GM19240 (cell line): ENCODE results near the gene RAB31.
"Not testable (repeated sequence)": the region's sequence is repeated elsewhere in the genome, so short reads cannot be mapped to it uniquely, and the experiment has no call there.

Experiments
- DNase-seq: peaks from one replicate; pipeline ENCODE4 v3.0.0; 2011; ENCODE audit warnings: low spot score; ENCODE audit not compliant: insufficient read length

The RAB31 gene

DNA sequence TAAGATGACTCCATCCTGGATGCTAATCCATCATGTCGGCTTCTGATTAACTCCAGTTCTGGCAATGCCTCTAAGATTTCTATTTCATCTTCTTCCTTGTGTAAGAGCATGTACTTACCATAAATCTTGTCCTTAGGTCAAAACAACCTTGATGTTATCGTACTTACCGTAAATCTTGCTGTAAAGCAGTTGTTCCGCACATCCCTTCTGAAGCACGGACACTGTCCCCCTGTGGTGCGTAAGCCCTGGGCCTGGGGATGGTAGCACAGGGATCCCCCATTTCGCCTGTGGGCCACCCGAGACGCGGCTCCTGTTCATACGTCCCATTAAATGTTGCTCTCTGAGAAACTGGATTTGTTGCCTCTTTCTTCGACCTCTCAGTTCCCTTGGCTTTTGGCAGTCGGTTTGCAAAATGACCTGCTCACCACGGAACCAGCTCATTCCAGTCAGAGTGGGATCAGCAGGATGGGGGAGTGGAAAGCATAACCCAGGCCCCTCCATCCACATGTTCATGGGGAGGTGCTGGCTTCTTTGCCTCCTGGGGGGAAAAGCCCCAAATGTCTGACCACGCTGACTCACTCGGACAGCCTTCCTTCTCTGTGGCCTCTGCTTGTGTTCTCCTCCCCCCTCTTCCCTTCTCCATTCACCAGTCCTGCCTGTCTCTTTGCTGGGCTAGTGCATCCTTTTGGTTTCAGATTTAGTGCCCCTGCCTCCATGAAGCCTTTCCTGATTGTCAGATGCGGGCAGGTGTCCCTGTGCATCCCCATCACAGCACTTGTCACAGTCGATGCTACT, 49.9 kb downstream of the RAB31 start:
- DNase-seq = no peak

DNA sequence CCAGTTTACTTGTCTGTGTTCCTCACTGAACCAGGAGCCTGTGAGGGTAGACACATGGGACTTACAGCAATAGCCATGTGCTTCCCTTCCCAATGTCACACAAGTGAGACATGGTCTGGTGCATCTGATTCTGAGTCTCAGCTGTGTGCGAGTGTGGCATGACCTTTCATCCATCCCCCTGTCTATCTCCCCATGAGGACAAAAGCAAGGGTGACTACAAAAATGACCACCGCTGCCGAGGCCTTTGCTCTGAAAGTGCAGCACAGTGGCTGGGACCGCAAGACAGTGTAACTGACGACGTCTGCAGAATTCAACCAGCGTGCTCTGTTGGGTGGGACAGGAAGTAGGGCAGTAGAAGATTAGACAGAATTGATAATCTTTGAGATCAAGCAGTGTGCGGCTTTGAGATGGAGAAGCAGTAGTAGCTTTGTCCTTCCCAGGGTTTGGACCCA, 50.5 kb downstream of the RAB31 start:
- DNase-seq = no peak

DNA sequence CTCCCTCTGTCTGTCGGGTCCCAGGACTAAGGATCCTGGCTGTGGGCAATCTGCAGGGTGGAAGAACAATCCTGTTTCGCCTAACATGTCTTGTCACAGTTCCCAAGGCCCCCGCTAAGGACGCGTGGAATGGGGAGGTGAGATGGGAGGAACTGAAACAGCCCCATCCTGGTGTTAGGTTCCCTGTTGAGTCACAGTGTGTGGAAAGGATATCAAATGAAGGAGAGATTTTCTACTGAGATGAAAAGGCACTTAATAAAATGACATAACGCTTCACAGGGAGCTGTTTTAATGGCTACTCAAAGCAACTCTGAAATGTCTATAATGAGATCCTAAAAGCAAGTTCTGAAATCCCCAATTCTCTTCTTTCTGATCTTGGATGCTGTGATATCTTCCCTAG, 52.5 kb downstream of the RAB31 start:
- no peak for DNase-seq

DNA sequence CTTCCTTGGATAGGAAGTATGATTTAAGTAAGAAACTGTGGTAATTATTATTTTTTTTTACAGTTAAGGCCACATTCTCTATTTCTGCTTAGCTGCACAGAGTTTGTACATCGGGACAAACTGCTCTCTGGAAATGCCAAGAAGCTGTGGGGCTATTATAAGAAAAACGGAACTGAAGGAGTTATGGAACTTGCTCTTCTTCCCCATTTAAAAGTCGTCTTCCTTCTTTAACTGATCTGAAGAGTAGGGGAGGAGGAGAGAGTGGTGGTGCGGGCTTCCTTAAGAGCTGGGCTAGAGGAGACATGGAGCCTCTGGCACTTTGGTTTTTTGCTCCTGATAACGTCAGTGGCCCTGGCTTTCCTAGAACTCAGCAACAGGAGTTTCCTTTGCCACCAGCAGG, 54.4 kb downstream of the RAB31 start:
- no peak for DNase-seq

DNA sequence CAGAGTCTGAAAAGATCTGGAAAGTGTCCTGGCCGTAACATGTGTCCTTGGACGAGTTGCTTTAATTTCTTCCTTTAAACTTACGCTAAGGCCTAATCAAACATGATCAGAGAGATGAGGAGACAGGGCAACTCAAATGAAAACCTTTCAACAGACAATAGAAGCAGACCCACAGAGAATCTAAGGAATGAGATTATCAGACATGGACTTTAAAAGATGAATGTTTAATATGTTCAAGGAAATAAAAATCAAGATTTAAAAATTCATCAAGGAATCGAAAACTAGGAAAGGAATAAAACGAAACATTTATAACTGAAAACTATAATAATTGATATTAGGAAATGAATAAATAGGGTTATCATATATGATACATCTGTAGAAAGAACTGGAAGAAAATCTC, 55.1 kb downstream of the RAB31 start:
- no peak for DNase-seq

DNA sequence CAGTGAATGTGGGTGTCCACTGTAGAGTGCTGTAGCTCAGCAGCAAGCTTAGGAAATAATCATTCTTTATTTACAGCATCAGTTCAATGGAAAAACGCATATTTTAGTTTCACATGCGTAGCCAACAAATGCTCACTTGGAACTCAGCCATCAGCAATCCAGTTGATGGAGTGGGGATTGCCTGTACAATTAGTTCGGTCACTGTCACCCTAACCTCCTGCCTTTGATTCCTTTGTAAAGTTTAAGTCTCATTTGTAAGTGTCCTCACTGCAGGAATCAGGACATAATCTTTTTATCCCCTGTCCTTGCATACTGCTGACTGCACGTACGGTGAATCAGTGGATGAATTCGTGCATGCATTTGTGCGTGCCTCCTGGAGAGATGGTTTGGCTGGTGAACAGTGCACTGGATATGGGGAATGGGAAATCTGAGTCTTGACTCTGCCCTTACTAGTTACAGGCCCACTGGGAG, 55.9 kb downstream of the RAB31 start:
- no peak for DNase-seq

DNA sequence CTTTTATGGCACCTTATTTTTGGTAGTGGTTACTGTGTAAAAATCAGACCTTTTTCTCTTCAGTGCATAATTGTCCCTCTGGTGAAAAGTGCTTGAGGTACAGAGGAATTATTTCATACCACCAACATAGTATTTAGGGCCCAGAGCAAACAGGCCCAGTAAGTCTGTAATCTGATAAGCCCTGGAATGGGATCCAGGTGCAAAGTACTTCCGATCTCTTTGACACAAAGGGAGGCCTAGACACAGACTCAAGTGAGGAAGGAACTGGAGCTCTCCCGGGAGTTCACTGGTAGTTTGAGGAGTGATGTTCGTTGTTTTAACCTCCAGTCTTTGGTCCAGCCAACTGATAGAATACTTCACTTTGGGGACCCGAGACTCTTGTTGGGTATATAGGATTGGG, 57.4 kb downstream of the RAB31 start:
- DNase-seq = no peak

DNA sequence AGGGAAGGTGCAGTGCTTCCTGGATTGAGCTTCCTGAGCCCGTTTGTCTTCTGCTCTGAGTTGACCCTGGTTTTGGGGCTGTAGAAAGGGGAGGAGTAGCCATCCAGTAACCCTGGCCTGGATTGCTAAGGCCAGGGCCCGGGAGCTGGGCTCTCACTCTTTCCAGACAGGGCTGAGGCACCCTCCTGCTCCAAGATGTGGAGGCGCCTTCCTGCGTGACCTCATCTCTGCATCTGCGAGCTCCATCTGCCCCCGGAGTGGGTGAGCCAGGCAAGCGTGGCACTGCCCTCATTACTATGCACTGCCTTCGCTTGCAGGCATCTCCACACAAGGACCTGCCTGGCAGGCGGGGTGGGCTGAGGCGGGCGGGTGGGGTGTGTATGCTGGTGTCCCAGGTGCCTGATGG, 58.0 kb downstream of the RAB31 start:
- DNase-seq = no peak

DNA sequence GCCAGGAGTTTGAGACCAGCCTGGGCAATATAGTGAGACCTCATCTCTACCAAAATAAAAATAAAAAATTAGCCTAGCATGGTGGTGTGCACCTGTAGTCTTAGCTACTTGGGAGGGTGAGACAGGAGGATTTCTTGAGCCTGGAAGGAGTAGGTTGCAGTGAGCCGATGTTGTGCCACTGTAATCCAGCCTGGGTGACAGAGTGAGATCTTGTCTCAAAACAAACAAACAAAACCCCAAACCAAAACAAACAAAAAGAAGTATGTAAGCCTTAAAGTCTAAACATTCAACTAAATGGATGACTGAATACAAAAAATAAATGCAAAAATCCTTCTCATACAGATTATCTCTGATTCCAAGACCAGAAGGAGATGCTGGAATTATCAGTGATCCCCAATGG, 58.6 kb downstream of the RAB31 start:
- DNase-seq = no peak

DNA sequence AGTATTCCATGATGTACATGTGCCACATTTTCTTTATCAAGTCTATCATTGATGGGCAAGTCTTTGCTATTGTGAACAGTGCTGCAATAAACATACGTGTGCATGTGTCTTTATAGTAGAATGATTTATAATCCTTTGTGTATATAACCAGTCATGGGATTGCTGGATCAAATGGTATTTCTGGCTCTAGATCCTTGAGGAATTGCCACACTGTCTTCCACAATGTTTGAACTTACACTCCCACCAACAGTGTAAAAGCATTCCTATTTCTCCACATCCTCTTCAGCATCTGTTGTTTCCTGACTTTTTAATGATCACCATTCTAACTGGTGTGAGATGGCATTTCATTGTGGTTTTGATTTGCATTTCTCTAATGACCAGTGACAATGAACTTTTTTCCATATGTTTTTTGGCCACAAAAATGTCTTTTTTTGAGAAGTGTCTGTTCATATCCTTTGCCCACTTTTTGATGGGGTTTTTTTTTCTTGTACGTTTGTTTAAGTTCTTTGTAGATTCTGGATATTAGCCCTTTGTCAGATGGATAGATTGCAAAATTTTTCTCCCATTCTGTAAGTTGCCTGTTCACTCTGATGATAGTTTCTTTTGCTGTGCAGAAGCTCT, 60.1 kb downstream of the RAB31 start:
- not testable (repeated sequence) for DNase-seq

DNA sequence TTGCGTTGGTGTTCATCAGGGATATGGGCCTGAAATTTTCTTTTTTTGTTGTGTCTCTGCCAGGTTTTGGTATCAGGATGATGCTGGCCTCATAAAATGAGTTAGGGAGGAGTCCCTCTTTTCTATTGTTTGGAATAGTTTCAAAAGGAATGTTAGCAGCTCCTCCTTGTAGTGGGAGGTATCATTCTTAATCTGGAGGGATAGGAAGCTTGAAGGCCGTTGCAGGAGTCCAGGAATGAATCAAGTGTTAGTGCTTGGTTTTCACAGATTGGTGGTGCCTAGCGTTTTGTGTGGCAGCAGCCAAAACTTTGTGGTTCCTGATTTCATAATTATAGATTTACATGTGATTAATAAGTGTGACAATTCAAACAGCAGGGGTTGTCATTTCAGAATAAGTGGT, 62.0 kb downstream of the RAB31 start:
- not testable (repeated sequence) for DNase-seq

DNA sequence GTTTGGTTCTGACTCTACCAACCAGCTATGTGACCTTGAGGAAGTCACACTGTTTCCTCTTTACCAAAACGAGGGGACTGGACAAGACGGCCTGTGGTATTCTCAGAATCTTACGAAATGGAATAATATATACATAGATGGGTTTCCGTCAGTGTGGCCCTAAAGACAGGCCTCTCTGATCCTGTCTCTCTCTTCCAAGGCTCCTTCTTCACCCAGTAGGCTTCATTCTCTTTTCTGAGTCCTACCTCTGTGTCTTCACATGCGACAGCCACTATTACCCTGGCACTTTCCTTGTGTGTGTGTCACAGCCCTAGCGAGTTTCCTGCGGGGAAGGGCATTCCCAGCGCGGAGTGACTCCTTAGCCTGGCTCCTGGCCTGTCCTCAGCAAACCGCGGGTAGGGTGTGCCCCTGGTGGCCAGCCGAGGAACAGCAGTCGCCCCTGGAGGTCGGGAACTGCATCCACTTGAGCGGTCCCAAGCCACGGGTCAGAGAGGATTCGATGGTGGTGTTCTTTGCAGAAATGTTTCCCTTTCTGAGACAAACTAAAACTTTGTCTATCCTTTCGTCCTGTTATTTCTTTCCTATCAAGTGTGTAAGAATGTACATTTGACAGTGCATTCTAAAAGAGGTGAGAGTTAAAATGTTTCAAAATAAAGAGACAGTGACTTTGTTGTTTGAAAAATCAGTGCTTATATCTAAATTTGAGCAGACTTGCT, 63.3 kb downstream of the RAB31 start:
- DNase-seq = peak; percentile 24

DNA sequence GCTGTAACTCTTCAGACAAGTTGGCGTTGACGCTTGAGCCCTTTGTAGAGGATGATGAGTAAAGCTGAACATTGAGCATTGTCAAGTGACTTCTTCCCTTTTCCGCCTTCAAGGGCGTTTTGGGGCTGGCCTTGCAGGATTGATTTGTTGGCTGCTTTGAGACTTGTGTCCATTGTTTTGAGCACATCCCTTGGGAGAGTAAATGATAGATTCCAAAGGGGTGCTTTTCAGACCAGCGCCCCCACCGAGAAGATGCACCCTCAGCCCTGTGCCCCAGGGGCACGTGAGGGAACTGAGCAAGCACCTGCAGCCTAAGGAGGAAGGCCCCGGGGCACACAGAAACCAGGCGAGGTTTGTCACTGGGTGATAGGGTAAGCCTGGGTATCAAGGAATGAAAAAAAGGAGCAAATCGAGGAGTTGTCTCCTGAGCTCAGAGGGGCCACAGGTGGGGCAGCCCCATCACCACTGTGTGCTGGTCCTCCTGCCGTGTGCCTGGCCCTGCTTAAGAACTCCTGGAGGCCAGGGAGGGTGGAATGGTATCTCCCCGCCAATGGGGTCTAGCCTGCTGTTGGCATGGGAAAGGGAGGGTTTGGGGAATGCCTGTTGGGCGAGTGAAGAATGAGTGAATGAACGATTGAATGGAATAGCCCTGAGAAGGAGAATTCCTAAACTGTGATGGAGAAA, 64.0 kb downstream of the RAB31 start:
- DNase-seq = no peak

DNA sequence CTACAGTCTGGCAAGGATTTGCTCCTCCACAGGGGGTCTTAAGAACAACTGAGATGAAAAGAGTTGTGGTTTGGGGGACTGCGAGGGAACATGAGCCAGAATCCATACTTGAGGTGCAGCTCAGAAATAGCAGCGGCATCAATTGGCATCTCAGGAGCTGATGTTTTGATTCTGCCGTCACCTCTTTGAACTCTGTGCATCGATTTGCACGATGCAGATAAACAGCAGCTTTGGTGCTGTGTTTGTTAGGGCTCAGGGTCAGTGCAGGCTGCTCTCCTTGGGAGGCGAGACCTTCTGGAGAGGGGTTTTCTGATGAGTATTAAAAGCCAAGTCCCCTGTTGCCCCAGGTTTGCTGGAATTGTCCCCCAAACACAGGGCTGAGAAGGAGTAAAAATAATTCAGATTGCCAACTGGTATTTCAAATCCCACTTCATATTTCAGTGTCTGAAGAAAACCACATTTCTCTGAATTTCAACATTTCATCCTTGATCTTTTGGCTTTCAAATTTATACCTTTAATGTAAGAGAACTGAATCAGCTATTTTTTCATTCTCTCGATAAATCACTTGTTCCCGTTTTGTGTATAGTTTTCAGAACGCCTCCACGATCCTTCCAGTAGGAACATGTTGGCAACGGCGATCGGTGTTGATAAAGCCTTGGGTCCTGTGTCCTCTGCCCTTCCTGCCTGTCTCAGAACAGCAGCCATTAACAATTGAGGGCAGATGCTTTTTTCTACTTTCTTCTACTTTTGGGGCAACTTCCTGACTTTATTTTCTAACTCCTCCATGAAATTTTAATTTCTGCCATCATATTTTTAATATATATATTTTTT, 65.0 kb downstream of the RAB31 start:
- no peak for DNase-seq

DNA sequence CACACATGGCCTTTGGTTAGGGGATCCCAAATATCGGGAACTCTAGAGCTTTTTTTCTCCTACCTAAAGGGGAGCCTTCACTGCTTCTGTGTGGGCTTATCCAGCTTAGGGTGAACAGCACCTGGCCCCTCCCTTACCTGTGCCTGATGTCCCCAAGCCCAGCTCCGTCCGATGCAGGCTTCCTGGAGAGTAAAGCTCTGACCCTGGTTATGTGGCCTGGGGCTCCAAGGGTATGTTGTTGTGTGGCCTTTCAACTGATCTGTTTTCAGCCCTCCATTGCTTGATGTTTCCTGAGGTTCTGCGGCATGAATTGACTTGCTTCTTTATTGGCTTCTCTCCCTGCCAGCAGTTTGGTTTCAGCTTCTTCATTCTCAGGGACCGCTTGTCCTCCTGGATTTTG, 66.0 kb downstream of the RAB31 start:
- DNase-seq = no peak

DNA sequence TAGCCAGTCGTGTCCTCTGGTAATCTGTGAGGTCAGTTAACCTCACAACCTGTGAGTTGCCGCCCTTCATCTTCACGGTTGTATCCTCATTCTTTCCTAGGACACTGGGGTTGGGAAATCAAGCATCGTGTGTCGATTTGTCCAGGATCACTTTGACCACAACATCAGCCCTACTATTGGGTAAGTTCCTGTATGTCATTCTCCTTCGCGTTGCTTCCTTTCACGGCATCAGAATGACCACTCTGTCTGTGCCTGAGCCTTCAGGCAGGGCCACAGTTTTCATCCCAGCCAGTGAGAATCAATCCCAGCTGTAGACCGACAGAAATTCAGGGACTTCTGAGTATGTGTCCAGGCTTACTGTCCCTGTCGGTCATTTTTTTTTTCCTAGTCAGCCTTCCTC, 67.1 kb downstream of the RAB31 start:
- DNase-seq = no peak

DNA sequence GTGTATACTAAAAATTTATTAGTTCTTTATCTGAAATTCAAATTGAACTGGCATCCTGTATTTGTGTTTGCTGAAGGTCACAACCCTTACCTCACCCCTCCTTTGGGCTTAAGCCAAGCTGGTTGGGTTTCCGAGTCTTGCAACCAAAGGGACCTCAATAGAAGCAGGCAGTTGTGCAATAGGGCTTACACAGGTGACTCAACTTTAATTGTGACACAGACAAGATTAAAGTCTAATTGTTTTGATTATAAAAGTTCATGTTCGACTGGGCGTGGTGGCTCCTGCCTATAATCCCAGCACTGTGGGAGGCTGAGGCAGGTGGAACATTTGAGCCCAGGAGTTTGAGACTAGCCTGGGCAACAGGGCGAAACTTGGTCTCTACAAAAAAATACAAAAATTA, 71.5 kb downstream of the RAB31 start:
- no peak for DNase-seq

DNA sequence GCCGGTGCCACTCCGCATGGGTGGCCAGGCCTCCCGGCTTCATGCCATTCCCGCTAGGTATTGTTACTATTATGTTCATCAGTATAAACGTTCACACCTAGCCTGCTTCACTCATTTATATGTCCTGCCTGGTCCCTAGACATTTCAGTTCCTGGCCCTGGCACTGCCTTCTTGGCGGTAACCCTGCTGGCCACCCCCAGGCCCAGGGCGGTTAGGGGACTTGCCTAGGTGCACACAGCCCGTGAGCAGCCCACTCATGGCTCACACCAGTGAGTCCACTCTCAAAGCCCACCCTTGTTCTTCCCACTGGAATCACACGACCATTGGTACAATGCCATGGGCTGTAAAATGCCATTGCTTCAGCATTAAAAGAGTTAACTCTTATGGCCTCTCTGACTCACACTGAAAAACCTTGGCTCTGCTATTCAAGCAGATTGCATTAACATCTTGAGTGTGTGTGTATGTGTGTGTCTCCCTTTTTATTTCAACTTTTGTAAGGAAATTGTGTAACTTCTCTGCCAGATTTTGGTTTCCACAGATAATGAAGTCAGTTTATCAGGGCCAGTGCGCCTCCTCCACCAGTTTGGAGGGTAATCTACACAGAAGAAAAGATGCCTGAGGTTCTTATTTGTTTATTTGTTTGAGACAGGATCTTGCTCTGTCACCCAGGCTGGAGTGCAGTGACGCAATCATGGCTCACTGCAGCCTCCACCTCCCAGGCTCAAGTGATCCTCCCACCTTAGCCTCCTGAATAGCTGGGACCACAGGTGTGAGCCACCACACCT, 74.2 kb downstream of the RAB31 start:
- no peak for DNase-seq

DNA sequence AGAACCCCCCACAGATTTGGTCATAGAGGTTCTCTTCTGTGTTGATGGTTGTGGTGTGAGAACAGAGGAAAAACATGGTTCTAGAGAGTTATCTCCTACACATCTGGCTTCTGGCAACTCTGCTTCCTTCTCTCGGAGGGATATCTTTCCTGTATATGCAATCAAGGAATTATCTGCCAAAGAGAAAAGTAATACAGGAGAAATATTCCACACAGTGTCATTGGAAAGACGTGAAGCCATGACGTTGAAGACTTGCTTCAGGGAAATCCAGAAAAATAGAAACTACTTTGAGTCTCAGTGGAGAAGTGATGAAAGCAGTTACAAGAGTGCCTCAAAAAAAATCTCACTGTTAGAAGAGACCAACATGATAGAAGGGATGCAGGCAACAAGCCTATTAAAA, 78.5 kb downstream of the RAB31 start:
- DNase-seq = no peak

DNA sequence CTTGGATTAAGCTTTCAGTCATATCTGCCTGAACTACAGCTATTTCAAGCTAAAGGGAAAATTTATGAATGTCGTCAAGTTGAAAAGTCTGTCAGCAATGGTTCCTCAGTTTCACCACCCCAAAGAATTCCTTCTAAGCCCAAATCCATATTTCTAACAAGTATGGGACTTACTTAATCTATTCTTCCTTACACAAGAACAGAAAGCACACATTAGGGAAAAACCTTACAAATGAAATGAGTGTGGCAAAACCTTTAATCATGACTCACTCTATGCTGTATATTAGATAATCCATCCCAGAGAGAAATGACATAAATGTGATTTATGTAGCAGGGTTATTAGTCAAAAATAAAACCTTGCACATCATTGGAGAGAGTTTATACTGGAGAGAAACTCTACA, 78.9 kb downstream of the RAB31 start:
- no peak for DNase-seq
